HG02870 (cell line): ENCODE results near the gene ZNF584.

Experiments
- ATAC-seq: cut with Tn5 transposase; IDR thresholded peaks from one replicate; pipeline ENCODE4 v1.9.1; 2021; ENCODE audit warnings: mild to moderate bottlenecking, moderate library complexity; ENCODE audit not compliant: unreplicated experiment

ZNF584 gene

GRCh38 chr19:58460039-58460438 is 51.6 kb downstream of the ZNF584 start:
- ATAC-seq = no peak

DNA sequence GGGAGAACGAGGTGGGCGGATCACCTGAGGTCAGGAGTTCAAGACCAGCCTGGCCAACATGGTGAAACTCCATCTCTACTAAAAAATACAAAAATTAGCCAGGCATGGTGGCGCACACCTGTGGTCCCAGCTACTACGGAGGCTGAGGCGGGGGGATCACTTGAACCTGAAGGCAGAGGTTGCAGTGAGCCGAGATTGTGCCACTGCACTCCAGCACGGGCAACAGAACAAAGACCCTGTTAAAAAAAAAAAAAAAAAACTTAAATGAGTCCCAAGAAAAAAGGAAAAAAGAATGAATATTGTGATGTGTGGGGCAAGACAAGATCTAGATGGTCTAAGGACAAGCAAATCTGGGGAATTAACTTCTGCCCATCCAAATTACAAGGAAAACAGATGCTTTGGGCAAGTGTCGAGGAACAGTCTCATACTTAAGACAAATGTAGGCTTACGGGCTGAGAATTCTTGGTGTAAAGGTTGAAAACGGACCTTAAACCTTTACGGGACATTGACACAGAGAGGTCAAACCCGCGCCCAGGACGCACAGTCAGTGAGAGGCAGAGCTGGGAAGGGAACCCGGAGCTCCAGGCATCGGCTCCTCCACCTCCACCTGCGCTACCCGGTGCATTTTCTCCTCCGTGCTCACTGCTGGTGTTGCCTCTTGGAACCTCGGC is 57.8 kb downstream of the ZNF584 start:
- ATAC-seq = peak; percentile 21

DNA sequence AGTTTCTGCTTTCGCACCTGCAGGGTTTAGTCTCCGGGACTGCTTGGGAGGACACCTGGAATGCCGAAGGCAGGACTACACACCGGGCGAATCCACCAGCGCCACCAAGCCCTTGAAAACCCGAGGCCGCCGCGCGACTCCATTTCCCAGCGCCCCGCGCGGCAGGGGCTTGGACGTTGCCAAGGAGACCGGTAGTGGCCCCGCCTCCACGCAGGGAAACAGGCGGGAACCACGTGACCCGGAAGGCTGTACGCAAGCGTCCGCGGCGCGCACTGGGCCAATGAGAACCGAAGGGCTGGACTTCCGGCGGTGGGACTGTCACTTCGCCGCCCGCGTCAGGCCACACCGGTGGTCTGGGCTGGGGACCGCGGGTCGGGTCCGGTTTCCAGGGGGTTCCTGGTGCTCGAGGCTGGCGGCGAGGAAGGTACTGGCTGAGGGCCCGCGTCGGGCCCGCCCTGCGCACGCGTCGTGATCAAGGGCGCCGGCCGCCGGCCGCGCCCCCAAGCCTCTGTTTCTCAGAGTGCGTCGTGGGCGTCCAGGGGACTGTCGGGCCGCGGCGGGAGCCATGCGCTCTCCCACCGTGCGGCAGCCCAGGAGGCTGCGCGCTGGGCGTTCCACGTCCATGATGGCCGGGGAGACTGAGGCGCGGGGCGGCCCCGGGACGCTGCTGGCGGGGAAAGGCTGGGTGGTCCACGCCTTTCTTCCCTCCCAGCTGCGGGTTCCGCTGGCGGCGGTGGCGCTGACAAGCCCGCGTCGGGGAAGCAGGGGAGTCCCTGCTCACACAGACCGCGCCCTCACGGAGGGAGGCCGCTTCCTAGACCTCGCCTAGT is 58.5 kb downstream of the ZNF584 start, which contains the start of gene ZNF324:
TSS of gene ZNF324 (plus strand) at position 321 of the 830 bp plus-strand sequence. CDS start 2,106 bp downstream, outside the sequence.
- peak; percentile 87 for ATAC-seq
